Measurements from ENCODE around the gene SUPT5H. TPM values are rescaled to one million over a fixed set of nuclear protein-coding genes. Genes with fewer than 3 reads are reported as not detected.

SUPT5H gene
- total and polyA plus RNA-seq, 2 of the 13 experiments (the other 11 are each of a cell fraction or from before 2014, with no cell fraction given) = 48.2 to 51.7 TPM

DNA sequence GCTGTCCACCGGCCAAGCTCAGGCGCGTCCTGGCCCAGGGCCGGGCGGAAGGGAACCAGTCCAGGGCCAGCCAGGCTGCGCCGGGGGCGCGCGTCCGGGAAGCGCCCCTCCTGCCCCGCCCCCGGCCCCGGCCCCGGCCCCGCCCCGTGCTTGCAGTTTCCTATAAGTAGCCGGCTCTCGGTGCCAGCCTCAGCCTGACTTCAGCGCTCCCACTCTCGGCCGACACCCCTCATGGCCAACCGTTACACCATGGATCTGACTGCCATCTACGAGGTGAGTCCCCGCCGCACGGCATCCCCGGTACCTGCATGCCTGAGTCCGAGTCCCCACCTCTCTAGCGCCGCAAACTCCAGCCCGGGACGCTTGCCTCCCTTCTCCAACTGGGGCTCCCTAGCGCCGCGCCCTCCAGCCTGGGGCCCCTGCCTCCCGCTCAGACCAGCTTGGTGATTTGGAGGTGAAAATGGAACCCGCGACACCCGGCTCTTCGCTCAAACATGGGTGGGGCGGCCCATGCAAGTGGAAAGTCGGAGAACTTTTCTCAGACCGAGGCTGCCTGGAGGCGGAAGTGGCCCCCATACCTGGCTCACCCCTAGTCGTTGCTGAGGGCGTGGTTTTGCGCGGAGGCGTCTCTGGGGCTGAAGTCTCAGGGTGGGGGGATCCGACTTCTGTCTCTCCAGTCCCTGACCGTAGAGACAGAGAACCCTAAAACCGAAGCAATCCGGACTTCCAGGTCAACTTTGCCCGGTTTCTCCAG lies 38.5 kb upstream of the SUPT5H start, which contains the start of gene ZFP36 (continued):
- TF ChIP-seq ZNF563 (CRISPR knock-in tag; IDR thresholded peaks at IDR 0.05) (peak; percentile 68; the same call in 1 of the 2 replicates), YY1 (IDR thresholded peaks at IDR 0.05; ENCODE audit: insufficient read depth, insufficient replicate concordance, low read depth, low read length) (peak; percentile 25), ZNF275 (CRISPR knock-in tag; IDR thresholded peaks at IDR 0.05; ENCODE audit: borderline replicate concordance) (0 out of 2 replicates have a peak, but pooled peaks have one; percentile 25), YEATS4 (CRISPR knock-in tag; IDR thresholded peaks at IDR 0.05; ENCODE audit: borderline replicate concordance) (no peak), HMGXB3 (CRISPR knock-in tag; IDR thresholded peaks at IDR 0.05; ENCODE audit: borderline replicate concordance) (no peak), HNRNPK (IDR thresholded peaks at IDR 0.05; ENCODE audit: low read depth, low read length, poor library complexity, severe bottlenecking) (peak; percentile 43), ZNF121 (CRISPR knock-in tag; IDR thresholded peaks at IDR 0.05) (no peak), TAF15 (IDR thresholded peaks at IDR 0.05; ENCODE audit: low read depth, low read length, poor library complexity, severe bottlenecking) (peak; percentile 42), FOXC1 (CRISPR knock-in tag; IDR thresholded peaks at IDR 0.05; ENCODE audit: borderline replicate concordance) (peak; percentile 87), ZNF383 (CRISPR knock-in tag; IDR thresholded peaks at IDR 0.05; ENCODE audit: borderline replicate concordance) (no peak), POGZ (CRISPR knock-in tag; IDR thresholded peaks at IDR 0.05) (0 out of 2 replicates have a peak, but pooled peaks have one; percentile 23), ZMYM3 (CRISPR knock-in tag; IDR thresholded peaks at IDR 0.05) (no peak), SMAD3 (CRISPR knock-in tag; IDR thresholded peaks at IDR 0.05) (0 out of 2 replicates have a peak, but pooled peaks have one; percentile 29)
- TF ChIP-seq, protein P1, sequence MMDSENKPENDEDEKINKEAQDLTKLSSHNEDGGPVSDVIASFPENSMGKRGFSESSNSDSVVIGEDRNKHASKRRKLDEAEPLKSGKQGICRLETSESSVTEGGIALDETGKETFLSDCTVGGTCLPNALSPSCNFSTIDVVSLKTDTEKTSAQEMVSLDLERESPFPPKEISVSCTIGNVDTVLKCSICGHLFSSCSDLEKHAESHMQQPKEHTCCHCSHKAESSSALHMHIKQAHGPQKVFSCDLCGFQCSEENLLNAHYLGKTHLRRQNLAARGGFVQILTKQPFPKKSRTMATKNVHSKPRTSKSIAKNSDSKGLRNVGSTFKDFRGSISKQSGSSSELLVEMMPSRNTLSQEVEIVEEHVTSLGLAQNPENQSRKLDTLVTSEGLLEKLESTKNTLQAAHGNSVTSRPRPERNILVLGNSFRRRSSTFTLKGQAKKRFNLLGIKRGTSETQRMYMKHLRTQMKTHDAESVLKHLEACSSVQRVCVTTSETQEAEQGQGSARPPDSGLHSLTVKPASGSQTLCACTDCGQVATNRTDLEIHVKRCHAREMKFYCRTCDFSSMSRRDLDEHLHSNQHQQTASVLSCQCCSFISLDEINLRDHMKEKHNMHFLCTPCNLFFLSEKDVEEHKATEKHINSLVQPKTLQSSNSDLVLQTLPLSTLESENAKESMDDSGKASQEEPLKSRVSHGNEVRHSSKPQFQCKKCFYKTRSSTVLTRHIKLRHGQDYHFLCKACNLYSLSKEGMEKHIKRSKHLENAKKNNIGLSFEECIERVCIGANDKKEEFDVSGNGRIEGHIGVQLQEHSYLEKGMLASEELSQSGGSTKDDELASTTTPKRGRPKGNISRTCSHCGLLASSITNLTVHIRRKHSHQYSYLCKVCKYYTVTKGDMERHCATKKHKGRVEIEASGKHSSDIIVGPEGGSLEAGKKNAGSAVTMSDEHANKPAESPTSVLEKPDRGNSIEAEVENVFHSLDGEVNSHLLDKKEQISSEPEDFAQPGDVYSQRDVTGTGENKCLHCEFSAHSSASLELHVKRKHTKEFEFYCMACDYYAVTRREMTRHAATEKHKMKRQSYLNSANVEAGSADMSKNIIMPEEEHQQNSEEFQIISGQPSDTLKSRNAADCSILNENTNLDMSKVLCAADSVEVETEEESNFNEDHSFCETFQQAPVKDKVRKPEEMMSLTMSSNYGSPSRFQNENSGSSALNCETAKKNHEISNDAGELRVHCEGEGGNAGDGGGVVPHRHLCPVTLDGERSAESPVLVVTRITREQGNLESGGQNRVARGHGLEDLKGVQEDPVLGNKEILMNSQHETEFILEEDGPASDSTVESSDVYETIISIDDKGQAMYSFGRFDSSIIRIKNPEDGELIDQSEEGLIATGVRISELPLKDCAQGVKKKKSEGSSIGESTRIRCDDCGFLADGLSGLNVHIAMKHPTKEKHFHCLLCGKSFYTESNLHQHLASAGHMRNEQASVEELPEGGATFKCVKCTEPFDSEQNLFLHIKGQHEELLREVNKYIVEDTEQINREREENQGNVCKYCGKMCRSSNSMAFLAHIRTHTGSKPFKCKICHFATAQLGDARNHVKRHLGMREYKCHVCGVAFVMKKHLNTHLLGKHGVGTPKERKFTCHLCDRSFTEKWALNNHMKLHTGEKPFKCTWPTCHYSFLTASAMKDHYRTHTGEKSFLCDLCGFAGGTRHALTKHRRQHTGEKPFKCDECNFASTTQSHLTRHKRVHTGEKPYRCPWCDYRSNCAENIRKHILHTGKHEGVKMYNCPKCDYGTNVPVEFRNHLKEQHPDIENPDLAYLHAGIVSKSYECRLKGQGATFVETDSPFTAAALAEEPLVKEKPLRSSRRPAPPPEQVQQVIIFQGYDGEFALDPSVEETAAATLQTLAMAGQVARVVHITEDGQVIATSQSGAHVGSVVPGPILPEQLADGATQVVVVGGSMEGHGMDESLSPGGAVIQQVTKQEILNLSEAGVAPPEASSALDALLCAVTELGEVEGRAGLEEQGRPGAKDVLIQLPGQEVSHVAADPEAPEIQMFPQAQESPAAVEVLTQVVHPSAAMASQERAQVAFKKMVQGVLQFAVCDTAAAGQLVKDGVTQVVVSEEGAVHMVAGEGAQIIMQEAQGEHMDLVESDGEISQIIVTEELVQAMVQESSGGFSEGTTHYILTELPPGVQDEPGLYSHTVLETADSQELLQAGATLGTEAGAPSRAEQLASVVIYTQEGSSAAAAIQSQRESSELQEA (CRISPR knock-in tag; IDR thresholded peaks at IDR 0.05; ENCODE audit: not compliant biosample characterization) = peak; percentile 58
